Progenitor cell of endocrine pancreas (in vitro differentiated cells): ENCODE data around the gene OR4N5. TPM values are rescaled to one million over a fixed set of nuclear protein-coding genes. Genes with fewer than 3 reads are reported as not detected.

Experiments used
- DNase-seq: peaks from one replicate; pipeline ENCODE4 v3.0.0; 2021; ENCODE audit warnings: low spot score; ENCODE audit not compliant: unreplicated experiment
- H3K27ac Mint-ChIP-seq: 2 replicates; pipeline ENCODE4 v1.8.0; 2021; ENCODE audit warnings: mild to moderate bottlenecking, moderate library complexity, mixed read lengths
- H3K27me3 Mint-ChIP-seq: 2 replicates; pipeline ENCODE4 v1.8.0; 2021; ENCODE audit warnings: mixed read lengths
- H3K36me3 Mint-ChIP-seq: 2 replicates; pipeline ENCODE4 v1.8.0; 2022; ENCODE audit warnings: mixed read lengths; ENCODE audit not compliant: insufficient read depth
- H3K4me1 Mint-ChIP-seq: 2 replicates; pipeline ENCODE4 v1.8.0; 2021; ENCODE audit warnings: low read depth, mixed read lengths
- H3K4me3 Mint-ChIP-seq: 2 replicates; pipeline ENCODE4 v1.8.0; 2021; ENCODE audit warnings: low read depth, mild to moderate bottlenecking, moderate library complexity, mixed read lengths
- H3K9me3 Mint-ChIP-seq: 2 replicates; pipeline ENCODE4 v1.8.0; 2021; ENCODE audit warnings: low read depth, mixed read lengths
- total RNA-seq: library from RNA; stranded (reverse); gene quantifications from 2 replicates; pipeline ENCODE4 v1.2.1, GENCODE V29; 2021
- TF ChIP-seq, protein P1 (sequence below): fragments of 200-600 bp; sonication (generic); IDR thresholded peaks from one replicate; pipeline ENCODE4 v1.5.0; 2021; ENCODE audit warnings: antibody characterized with exemption, mild to moderate bottlenecking; ENCODE audit not compliant: unreplicated experiment

OR4N5 gene
- total RNA-seq, 1 donor from 2014 or later: not detected

DNA sequence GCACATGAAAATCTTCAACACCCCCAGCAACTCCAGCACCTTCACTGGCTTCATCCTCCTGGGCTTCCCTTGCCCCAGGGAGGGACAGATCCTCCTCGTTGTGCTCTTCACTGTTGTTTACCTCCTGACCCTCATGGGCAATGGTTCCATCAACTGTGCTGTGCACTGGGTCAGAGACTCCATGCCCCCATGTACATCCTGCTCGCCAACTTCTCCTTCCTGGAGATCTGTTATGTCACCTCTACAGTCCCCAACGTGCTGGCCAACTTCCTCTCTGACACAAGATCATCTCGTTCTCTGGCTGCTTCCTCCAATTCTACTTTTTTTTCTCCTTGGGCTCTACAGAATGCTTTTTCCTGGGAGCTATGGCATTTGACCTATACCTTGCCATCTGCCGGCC is 40.6 kb downstream of the OR4N5 start:
- TF ChIP-seq, protein P1, sequence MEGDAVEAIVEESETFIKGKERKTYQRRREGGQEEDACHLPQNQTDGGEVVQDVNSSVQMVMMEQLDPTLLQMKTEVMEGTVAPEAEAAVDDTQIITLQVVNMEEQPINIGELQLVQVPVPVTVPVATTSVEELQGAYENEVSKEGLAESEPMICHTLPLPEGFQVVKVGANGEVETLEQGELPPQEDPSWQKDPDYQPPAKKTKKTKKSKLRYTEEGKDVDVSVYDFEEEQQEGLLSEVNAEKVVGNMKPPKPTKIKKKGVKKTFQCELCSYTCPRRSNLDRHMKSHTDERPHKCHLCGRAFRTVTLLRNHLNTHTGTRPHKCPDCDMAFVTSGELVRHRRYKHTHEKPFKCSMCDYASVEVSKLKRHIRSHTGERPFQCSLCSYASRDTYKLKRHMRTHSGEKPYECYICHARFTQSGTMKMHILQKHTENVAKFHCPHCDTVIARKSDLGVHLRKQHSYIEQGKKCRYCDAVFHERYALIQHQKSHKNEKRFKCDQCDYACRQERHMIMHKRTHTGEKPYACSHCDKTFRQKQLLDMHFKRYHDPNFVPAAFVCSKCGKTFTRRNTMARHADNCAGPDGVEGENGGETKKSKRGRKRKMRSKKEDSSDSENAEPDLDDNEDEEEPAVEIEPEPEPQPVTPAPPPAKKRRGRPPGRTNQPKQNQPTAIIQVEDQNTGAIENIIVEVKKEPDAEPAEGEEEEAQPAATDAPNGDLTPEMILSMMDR: no peak
- Mint-ChIP-seq H3K4me1 (no peaks in the 10 kb centered on the region), H3K36me3 (no peaks in the 10 kb centered on the region), H3K27me3 (no peaks in the 10 kb centered on the region), H3K9me3 (peaks cover 59% of the 10 kb centered on the region), H3K4me3 (no peak overlapping the region), H3K27ac (no peak overlapping the region)
- no peak for DNase-seq

DNA sequence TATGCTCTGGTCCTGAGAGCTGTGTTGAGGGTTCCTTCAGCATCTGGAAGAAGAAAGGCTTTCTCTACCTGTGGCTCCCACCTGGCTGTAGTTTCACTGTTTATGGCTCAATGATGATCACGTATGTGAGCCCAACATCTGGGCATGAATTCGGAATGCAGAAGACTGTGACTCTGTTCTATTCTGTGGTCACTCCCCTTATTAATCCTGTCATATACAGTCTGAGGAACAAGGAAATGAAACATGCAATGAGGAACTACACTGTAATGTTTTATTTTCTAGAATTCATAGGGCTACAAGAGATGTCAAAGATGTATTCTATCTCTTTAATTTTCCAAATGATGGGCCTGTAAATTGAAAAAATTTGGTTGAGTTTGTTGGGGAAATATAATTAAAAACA is 41.3 kb downstream of the OR4N5 start:
- H3K4me3 Mint-ChIP-seq: no peak overlapping the region
- no peak overlapping the region for H3K27ac Mint-ChIP-seq
- DNase-seq: no peak
- H3K4me1 Mint-ChIP-seq: no peaks in the 10 kb centered on the region
- TF ChIP-seq, protein P1: no peak
- H3K9me3 Mint-ChIP-seq: peaks cover 64% of the 10 kb centered on the region
- no peaks in the 10 kb centered on the region for H3K36me3 Mint-ChIP-seq
- H3K27me3 Mint-ChIP-seq: no peaks in the 10 kb centered on the region

DNA sequence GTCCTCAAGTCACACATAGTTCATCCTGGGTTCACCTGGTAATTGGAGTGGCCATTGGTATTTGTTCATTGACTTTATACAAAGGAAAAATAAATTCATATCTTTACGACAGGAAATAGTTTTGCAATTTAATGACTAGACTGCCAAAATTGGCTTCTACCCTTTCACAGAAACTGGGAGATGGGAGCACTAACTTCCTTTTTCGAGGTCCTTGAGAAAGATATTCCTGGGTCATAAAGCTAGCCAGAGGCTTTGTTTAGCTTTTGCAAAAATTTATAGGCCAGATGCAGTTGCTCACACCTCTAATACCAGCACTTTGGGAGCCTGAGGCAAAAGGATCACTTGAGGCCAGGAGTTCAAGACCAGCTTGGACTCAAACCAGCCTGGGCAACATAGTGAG is 41.9 kb downstream of the OR4N5 start:
- Mint-ChIP-seq H3K36me3 (no peaks in the 10 kb centered on the region), H3K27me3 (no peaks in the 10 kb centered on the region), H3K4me1 (no peaks in the 10 kb centered on the region)

DNA sequence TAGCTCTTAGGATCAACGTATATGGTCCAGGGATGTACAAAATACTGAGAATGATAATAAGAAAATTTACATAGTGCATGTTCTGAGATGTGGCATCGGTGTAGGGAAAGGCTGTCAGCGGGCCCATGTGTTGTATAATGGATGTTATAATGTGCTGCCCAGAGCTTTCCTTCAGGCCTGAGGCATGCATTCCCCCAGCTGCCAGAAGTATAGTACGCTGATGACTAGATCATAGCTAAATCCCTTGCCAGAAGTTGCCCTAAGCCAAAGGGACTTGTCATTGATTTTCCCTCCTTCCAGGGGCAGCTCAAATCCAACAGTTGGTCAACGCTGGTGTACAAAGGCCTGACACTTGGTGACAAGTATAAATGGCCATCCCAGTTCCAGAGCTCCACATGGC is 45.6 kb downstream of the OR4N5 start:
- DNase-seq: no peak
- Mint-ChIP-seq H3K36me3 (no peaks in the 10 kb centered on the region), H3K27ac (no peak overlapping the region), H3K27me3 (no peaks in the 10 kb centered on the region), H3K4me1 (no peaks in the 10 kb centered on the region), H3K9me3 (peaks cover 71% of the 10 kb centered on the region), H3K4me3 (no peak overlapping the region)
- TF ChIP-seq, protein P1: no peak

More for the DNA sequence above, 41.9 kb downstream of the OR4N5 start:
- TF ChIP-seq, protein P1: no peak
- H3K27ac Mint-ChIP-seq: no peak overlapping the region
- DNase-seq: no peak
- no peak overlapping the region for H3K4me3 Mint-ChIP-seq
- peaks cover 62% of the 10 kb centered on the region for H3K9me3 Mint-ChIP-seq

DNA sequence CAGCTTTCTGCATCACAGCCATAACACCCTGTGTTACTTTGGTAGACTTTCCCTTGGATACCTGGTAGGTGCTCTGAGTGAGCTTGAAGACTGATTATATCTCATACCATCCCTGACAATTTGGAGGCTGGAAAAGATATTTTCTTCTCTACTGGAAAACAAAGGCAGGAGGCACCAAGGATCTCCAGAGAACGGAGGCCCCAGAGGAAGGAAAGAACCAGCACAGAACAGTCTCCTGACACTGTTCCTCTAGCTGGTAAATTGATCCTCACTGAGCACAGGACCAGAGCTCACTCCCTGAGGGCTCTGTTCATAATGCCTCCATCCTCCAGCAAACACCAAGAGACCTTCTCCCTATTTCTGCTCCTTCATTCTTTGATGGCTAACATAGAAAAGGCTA is 52.0 kb downstream of the OR4N5 start, which contains the start of gene OR11G2:
OR11G2 (plus strand) TSS at position 301 of the 400 bp plus-strand sequence. CDS start 6,542 bp downstream, outside the sequence.
- Mint-ChIP-seq H3K27ac (no peak within 1 kb of the TSS), H3K4me1 (no peaks in the 10 kb centered on the region), H3K4me3 (no peak within 1 kb of the TSS), H3K9me3 (peaks cover 57% of the 10 kb centered on the region), H3K36me3 (no peaks in the 10 kb centered on the region), H3K27me3 (no peaks in the 10 kb centered on the region)
- TF ChIP-seq, protein P1: no peak
- no peak for DNase-seq
